ENCODE results near the gene TMIE.

TMIE gene

DNA sequence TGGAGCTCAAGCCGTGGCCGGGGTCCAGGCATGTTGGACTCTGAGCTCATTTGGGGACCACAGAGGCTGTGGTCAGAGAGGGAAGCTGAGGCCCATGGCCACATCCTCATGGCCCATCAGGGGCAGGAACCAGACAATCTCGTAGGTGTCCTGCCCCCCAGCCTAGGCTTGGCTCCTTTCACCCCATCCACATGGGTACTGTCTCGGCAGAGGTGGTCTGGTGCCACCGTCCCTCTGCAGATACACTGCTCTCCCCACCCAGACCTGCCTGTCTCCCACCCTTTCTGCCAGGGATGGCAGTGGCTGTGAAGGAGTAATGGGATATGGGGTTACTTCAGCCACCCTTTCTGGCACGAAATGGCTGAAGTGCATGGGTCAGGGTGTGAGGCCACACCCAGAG is 8.5 kb downstream of the TMIE start:
- peak; percentile 7 for DNase-seq

DNA sequence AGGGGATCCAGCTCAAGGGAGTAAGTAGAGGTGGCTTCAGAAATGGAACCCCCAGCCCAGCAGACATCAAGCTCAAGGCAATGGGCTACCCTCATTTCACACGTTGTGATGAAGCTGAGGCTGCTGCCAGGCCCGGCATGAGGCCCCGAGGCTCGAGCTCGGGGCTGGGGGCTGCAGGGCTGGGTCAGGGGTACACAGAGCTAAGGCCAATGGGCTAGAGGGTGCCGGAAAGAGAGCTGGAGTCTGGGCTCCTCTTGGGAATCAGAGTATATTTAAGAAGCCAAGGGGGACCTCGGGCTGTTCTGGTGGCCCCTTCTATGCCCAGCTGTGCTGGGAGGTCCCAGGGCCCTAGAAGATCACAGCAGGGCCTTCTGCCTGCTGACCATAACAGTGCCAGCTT is 9.0 kb downstream of the TMIE start:
- peak; percentile 3 for DNase-seq

DNA sequence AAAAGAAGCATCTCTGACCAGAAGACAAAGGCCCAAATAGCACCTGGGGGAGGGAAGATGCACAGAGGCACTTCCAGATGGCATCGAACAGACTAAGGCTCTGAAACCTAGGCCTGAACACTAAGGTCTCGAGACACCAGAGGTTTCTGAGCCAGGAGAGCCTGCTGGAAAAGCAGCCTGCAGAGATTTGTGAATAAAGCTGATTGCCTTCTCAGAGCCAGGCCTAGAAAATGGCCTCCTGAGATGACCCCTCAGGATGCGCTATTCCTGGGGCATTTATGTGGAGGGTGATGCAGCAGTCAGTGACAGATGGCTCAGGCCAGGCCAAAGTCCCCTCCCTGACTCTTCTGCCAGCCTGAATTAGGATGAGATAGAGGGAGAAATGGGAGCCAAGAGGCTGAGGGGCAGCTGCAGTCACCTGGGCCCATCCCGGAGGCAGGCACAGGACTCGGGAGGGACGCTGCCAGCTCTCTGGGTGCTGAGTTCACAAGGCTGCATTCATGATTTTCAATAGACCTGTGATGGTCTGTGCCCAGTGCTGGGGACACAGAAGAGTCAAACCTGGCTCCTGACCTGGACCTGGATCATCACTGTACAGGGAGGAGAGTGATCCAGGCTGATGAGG is 9.6 kb downstream of the TMIE start:
- DNase-seq: no peak

DNA sequence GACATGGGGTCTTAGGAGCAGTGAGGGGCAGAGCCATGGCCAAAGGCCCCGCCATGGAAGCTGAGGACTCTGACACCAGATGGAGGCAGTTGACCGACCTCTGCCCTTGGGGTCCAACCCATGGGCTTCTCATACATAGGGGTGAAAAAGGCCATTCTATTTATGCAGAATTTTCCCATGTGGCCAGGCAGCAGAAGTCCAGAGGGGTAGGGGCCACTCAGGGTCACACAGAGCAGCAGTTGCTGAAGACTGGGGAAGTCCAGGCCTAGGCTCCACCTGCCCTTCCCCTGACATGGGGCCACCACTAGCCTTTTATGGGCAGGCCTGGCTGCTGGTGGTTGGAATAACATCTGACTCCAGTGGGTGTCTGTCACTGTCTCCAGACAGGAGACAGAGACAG is 10.1 kb downstream of the TMIE start:
- no peak for DNase-seq

DNA sequence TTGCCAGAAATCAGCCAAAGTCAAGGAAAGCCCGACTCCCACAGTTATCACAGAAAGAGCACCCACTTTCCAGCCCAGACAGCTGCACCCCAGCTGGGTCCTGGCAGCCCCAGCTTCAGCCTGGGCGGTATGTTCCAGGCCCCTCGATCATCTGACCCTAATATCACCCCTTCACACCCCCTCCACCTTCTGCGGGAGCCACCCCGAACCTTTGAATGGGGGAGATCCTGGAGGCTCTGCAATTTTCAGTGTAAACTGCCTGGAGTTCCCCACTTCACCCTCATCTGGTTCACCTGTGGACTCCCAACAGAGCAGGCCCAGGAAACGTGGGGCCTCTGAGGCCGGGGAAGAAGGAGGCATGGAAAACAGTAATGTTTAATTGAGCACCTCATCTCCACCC is 10.6 kb downstream of the TMIE start:
- DNase-seq: no peak

DNA sequence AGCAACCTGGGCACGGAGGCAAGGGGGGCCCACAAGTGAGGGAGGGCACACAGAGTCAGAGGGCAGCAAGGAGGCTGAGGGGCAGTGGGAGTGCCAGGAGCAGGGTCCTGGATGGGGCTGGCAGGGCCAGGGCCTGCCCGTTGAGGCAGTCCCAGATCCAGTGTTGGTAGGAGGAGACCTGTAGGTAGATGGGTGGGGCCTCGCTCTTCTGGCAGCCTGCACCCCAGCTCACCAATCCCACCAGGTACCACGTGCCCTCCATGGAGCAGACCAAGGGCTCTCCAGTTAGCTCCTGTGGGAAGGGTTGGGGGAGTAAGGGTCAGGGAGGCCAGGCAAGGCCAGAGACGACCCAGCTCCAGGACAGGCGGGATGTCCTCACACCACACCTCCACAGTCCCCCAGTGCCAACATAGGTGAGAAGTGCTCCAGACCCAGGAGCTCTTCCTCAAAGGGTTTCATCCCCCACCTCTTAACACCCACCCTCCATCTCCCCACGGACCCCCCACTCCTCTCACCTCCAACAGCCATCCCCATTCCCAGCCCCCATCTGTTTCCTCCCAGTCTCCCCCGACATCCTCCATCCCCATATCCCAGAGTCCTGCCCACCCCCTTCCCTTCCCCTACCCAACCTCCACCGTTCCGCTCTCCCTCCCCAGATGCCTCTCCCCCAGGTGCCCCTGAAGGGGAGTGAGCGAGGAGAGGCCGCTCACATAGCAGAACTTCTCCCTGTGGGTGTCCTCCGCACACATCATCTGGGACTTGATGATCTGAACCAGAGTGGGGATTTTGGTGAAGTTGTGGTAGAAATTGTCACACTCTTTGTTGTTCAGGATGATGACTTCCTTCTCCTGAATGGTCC is 11.2 kb downstream of the TMIE start:
- no peak for DNase-seq

DNA sequence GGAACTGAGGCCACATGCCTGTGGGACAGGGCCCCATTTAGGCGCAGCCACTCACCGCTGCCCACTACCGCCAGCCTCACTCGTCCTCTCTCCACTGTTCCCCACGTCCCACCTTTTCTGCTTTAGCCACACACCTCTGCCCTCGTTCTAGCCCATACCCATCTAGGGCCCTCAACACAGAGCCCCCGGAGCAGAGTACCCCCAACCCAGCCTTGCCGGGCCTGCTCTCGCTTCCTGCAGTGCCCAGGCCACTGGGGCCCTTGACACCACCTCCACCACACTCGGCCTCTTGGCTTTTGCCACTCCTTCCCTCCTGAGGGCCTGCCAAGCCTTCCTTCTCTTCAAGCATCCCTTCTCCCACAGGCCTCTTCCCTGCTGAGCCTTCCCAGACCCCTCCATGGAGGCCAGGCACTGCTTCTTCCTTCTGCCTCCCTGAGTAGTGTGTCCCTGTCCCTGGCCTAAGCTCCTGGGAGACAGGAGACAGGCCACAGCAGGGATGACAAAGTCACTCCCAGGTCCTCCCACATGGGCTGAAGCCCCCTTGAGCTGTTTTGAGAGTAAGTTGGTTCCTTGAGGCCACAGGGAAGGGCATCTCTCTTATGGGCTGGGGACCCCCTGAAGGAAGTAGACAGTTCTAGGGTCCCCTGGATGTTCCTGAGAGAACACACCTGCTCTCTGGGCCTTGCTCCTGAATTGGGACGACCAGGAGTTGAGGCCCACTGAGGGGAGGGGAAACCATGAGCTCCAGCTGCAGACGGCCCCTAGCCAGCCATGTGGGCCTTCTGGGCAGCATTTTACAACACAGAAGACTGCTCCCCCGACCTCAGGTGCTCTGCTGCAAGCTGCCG is 12.1 kb downstream of the TMIE start:
- no peak for DNase-seq

DNA sequence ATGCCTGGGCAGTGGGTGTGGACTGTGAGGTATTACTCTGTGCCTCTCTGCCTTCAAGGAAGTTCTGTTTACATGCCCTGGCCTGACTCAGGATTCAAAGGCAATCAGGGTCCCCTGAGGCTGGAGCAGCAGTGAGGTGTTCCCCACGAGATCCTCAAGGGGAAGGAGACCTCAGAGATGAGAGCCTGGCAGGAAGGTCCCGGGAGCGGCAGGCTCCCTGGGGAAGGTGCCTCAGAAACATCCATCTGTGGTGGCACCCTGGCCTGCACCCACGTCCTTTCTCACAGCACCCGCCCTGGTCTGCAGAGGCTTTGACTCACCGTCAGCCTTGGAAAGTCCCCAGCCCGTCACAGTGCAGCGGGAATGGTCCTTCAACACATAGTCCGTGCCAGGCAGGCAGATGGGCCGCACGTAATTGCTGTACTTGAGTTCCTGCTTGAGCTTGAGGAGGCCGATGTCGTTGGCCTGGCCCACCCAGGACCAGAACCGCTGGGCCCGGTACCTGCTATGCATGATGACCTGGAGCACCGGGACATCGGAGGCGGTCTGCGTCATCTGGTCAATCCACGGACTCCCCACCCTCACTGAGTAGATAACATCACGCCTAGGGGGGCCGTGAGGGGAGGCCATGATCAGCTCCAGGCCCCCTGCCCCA is 12.8 kb downstream of the TMIE start:
- DNase-seq: no peak

DNA sequence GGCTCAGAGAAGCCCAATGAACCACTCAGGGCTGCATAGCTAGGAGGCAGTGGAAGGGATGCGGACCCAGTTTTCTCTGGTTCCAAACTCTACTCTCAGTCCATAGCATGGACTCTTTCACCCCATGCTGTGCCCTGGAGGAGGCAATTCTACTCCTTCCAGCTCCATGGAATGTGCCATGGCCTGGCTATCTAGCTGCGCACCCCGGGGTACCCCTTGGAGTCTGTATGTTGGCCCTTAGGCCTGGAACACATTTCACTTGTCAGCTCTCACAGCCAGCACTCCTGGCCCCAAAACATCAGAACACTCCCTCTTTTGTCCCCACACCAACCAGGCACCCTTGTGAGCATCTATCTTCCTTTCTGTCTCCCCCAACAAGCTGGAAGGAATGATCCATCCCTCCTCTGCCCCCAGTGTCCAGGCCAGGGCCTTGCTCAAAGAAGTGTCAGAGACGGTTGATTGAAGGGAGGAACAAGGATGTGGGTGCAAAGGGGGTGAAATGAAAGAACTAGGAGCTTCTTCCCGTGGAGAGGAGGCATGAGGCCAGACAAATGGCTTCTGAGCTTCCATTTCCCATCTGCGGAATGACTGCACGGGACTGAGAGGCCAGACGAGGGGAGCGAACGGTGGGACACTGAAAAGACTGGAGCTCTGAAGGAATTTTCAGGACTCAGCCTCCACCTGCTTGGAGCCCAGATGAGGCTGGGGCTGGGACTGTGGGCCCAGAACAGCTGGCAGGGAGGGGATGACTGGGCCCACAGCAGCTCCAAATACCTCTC is 13.7 kb downstream of the TMIE start:
- DNase-seq: no peak

DNA sequence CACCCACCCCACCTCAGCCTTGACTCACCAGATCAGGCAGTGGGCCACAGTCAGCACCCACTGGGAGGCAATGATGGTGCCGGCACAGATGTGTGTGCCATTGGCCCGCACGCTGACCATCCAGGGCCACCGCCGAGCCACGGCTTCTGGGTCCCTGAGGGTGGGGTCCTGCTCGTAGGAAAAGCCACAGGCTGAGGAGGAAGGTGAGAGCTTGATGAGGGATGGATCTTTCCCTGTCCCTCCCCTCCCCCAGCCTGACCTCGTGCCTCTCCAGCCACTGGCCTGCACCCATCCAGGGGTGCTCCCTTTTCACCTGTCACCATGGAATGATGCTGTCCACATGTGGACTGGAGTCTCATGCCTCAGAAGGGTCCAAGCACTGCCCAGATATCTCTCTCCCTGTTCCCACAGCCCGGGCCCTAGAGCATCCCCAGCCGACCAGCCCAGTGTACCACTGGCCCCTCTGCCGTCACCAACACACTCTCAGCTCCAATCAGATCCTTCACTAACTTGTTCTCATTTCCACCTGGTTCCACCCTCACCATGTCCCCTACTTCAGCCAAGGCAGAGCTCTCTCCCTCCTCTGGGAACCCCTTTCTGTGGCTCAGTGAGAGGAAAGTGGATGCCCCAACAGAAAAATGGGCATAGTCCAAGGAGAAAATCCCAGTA is 14.4 kb downstream of the TMIE start:
- no peak for DNase-seq

DNA sequence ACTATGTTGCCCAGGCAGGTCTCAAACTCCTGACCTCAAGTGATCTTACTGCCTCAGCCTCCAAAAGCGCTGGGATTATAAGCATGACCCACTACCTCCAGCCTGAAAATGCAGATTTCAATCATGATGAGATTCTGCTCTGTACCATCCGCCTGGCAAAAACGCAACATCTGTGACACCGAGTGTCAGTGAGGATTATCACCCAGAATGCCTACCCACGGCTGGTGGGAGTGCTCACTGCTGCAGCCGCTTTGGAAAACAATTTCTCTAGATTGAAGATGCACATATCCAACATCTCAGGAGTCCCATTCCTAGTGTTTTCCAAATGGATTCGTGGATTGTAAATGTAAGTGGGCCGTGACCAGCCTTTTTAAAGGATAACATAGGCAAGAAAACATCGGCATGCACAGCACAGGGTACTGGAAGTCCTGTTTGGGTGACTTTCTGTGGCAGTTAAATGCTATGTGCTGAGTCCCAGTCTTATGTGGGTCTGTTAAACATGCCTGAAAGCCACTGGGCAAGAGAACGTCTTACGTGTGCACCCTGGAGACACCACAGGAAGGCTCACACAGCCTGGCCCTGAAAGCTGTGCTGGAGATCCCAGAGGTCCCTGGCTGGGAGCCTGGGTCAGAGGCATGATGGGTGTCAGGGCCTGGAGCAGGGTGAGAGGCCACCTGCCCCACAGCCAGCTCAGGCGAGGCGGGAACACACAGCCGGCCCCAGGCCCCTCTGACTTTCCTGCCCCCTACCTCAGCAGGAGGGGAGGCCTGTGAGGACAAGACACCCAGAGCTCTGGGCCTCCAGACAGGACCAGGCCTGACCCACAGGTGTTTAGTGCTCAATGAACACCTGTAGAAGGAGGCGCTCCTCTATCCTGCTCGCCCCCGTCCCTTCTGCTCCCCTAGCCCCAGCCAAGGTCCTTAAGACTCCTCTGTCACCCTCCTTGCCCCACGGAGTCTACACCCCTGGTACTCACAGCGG is 15.6 kb downstream of the TMIE start:
- no peak for DNase-seq

DNA sequence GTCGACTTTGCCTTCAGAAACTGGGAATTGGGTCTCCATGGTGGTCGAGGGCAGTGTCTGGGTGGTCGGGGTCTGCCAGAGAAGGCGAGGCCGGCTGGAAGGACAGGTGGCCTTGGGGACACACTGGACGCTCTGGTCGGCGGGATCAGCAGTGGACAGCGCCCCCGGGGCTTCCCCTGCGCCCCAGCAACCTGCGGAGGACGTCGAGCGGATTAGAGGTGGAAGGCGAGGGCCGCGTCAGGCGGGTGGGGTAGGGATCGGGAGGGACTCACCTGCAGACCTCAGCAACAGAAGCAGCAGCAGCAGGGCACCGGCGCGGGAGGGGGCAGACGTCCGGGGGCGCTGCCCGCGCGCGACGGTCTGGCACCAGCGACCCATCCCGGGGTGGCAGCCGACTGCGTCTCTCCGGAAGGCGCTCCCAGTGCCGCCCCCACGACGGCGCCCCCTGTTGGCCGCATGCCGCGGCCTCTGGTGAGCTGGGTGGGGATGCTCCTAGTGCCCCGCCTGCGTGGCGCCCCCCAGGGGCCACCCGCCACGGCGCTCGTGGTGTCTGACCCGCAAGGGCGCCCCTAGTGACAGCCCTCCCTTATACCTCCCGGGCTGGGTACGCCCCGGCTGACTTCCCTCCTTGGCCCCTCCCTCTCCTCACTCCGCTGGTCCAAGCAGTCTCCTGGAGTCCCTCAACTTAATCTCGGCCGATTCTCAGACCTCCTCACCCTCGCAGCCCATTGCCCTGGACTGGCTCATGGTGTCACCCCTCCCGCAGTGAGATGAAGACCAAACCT is 16.4 kb downstream of the TMIE start, which contains the start of gene PRSS50:
TSS of gene PRSS50 (minus strand) at position 423 of the 785 bp plus-strand sequence. CDS start at position 378, 45 bp downstream.
- DNase-seq: peak; percentile 35

DNA sequence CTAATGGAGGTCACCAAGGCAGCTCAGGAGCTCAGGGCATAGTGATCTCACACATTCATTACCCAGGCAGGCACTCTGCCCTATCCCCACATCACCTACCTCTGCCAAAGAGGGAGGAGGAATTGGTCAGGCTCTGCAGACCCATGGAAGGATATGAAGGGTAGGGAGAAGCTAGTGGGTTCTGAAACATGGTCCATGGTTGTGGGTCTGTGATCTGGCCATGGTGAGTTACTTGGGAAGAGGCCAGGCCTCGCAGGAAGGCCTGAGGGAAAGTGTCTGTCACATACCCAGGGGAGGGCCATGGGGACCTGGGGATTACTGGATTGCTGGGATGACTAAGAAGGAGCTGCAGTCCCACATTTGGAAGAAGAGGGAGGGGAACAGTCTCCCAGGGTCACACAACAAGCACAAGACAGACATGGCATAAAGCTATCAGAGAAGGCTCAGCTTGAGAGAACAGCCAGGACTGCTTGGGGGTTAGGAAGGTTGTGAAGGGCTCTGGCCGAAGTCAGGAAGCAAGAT is 17.9 kb downstream of the TMIE start:
- no peak for DNase-seq

DNA sequence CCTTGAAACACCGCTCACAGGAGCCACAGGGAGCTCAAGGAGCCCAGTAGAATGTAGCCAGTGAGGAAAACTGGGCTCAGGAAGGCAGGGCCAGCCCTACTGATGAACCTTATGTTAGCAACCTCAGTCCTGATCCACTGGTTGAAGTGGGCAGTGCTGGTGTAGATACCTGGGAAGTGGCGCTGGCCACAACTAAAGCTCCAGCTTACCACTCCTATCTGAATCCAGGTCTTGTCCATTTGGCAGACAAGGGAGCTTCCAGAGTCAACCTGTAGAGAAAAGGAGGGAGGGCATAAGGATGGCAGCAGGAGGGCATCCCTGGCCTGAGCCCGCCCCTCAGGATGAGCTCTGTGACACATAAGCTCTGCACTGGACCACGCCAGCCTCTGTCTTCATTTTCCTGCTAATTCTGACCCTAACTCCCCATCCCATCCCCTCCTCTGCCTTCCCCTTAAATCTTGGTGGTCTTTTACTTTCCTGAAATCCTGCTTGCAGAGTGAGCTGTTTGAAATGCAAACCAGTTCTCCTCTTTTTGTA is 18.6 kb downstream of the TMIE start:
- DNase-seq: no peak

DNA sequence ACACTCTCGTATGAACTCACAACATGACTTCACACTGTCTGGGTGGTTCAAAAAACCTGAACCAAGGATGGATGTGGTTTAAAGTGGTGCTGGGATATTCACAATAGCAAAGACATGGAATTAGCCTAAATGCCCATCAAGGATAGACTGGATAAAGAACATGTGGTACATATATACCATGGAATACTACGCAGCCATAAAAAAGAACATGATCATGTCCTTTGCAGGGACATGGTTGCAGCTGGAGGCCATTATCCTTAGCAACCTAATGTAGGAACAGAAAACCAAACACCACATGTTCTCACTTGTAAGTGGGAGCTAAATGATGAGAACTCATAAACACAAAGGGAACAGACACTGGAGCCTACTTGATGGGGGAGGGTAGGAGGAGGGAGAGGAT is 19.8 kb downstream of the TMIE start:
- DNase-seq: no peak

DNA sequence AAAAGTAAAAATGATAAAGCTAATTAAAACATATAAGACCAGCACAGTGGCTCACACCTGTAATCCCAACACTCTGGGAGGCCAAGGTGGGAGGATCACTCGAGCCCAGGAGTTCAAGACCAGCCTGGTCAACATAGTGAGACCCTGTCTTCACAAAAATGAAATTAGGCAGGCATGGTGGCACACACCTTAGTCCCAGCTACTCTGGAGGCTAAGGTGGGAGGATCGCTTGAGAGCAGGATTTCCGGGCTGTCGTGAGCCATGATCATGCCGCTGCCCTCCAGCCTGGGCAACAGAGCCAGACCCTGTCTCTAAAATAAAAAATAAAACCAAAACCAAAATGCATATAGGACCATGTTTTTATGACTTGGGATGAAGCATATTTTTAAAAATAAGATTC is 21.3 kb downstream of the TMIE start:
- DNase-seq: no peak

DNA sequence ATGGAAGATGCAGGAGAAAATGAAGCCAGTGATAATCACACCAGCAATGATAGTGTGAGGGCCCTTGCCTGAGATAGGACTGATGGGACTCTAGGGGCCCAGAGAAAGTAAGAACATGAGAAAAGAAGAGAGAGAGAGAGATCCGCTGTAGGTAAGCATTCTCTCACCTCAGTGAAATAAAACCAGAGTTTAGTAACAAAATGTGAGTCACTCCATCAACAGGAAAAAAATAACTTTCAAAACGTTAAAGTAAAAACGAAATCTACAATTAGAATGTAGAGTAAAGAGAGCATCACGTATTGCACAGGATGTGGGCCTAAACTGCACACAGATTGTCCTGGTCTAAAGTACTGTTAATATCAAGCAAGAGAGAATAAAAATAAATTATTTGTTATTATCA is 23.2 kb downstream of the TMIE start:
- DNase-seq: no peak

DNA sequence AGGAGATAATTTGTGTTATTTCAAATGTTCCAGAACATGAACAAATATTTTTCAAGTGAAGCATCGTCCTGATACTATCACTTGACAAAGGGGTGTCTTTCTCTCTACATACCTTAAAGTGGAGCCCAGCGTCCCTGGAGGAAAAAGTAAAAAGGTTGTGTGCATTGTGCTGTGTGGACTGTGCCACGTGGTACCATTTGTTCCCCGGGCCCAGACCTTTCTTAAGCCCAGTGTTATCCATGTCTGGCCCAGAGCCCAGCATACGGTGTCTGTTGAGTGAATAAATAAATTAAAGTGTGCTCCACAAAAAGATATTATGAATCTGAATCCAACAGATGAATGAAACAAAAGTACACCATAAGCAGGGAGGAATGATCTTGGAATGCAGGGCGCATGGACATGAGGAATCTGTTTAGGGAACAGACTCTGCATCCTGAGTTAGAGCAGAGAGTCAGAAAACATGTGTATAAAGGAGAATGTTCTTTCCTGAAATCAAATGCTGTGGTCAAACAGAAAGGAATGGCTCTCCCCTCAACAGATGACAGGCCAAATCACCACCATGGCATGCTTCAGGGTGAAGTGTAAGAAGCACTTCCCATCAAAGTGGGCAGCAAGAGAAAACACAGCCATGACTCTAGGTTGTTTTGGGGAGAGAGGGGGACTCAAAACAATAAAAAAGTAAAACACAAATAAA is 24.6 kb downstream of the TMIE start:
- DNase-seq: no peak

All from activated naive CD4-positive, alpha-beta T cell treated with anti-CD3 and anti-CD28 coated beads, Interleukin-2, amount 50 U/mL, for 16 hours (primary cell).